Keratinocyte (primary cell): ENCODE measurements around the gene EHMT1.

Experiments used
- CTCF ChIP-seq, 3 experiments: IDR thresholded peaks in 1 of 3; conservative IDR thresholded peaks in 1 of 3; optimal IDR thresholded peaks in 1 of 3; 2 replicates in 2 of 3; 3 replicates in 1 of 3; pipeline versions ENCODE3 to v1.5.1; 2011; ENCODE audit warnings: low read length in 3 of 3, mild to moderate bottlenecking in 3 of 3, moderate library complexity in 2 of 3, control low read depth in 1 of 3, inconsistent platforms in 1 of 3; ENCODE audit not compliant: insufficient read depth in 2 of 3; ENCODE audit errors: extremely low read depth in 1 of 3
- EZH2 ChIP-seq: IDR thresholded peaks from one replicate; pipeline ENCODE4 v1.6.1; 2012; ENCODE audit warnings: inconsistent platforms, mild to moderate bottlenecking, low read length, moderate library complexity

DNA sequence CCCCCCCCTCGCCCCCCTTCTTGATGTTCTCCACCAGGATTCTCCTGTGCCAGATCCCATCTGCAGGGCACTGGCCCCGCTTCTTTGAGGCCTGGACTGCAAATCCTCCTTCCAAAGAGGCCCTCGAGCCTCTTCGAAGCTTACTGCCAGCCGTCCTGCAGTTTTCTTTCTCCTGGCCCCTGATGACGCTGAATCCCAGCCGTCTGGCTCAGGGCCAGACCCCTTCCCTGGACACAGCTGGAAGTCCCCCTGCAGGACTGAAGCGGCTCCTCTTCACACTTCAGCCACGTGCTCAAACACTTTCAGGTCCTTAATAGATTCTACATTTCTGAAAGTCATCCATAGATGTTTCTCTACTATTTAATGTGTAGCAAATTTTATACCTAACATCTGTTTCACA lies 121.5 kb downstream of the EHMT1 start:
- no peak for TF ChIP-seq CTCF (optimal IDR thresholded peaks at IDR 0.05 in 1 of 3, IDR thresholded peaks at IDR 0.05 in 1 of 3, conservative IDR thresholded peaks at IDR 0.05 in 1 of 3; ENCODE audit: extremely low read depth in 1 of 3, insufficient read depth in 2 of 3, low read length in 3 of 3)
- no peak for TF ChIP-seq EZH2
